NCI-H345 treated with DMSO at 0.1 percent for 48 hours (cell line): Measurements from ENCODE around the gene NETO1.

Experiments
- DNase-seq: peaks from one replicate; lab custom pipeline; 2025; ENCODE audit not compliant: unreplicated experiment; lab: John Stamatoyannopoulos, UW

The NETO1 gene

DNA sequence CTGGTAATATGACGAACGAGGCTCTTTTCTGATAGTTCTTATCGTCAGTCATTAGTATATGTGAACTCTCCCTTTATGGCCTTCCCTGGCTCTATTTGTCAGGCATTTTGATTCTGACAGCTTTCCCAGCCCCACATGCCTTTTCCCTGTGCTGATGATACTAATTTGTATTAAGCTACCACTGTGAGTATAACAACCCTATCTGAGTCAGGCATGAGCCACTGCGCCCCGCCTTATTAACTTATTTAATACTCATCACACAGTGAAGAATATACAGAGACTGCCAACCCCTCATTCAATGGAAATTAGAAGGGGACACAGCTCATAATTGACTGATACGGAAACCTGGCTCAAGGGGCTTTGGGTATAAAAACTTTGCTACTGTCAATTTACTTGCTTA is 140.0 kb downstream of the NETO1 start:
- no peak for DNase-seq

DNA sequence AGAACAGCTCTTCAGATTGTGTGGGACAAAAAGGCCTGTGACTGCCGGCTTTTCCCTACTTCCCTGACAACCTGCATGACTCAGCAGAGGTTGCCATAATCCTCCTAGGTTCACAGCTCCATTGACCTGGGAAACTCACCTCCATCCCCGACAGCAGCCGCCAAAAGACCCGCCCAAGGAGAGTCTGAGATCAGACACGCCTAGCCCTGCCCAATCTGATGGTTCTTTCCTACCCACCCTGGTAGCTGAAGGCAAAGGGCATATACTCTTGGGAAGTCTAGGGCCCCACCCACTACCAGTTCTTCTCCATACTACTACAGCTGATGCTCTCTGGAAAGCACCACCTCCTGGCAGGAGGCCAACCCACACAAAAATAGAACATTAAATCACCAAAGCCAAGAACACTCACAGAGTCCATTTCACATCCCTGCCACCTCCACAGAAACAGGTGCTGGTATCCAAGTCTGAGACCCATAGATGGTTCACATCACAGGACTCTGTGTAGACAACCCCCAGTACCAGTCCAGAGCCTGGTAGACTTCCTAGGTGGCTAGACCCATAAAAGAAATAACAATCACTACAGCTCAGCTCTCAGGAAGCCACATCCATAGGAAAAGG is 140.6 kb downstream of the NETO1 start:
- DNase-seq: no peak

DNA sequence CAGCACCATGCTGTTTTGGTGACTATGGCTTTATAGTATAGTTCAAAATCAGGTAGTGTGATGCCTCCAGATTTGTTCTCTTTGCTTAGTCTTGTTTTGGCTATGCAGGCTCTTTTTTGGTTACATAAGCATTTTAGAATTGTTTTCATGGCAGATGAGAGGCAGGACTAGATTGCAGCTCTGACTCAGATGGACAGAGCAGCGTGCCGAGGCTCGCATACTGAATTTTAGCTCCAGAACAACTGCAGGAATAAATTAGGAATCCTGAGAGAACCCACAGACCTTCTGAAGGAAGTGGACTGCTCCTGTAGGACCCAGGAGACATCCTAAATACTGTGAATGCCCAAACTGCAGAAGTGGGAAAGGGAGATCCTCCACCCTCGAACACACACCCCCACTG is 141.6 kb downstream of the NETO1 start:
- DNase-seq: no peak

DNA sequence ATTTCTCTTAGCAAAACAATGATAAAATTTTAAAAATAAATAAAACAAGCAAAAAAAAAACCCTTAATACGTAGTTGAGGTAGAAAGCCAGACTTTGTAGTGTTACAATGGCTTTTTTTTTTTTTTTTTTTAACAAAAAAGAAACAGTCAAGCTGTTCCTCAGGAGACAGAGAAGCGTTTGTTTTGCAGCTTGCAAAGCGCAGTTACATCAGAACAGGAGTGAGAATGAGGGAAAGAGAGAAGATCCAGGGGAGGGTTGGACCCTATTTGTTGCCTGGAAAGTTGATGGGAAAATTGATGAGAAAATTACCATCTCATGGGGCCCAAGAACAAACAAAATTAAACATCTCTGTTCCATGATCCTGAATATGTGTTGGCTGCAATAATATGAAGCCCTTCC is 146.5 kb downstream of the NETO1 start:
- no peak for DNase-seq

DNA sequence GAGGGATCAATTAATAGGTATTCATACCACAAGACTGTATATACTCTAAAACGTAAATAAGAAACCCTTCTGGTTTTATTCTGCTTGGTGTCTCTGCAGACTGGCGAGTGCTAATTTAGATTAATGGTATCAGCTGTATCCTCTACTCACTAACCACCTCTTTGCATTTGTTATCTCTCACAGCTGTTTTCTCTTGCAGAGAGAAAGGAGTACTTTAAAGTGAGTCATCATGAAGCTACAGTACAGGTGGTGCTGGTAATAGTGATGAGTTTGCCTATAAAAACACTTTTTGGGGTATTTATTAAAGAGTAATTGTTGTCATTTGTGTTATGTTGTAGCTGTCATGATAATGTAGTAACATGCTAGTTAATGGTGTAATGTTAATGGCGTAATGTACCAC is 147.7 kb downstream of the NETO1 start:
- DNase-seq: no peak

DNA sequence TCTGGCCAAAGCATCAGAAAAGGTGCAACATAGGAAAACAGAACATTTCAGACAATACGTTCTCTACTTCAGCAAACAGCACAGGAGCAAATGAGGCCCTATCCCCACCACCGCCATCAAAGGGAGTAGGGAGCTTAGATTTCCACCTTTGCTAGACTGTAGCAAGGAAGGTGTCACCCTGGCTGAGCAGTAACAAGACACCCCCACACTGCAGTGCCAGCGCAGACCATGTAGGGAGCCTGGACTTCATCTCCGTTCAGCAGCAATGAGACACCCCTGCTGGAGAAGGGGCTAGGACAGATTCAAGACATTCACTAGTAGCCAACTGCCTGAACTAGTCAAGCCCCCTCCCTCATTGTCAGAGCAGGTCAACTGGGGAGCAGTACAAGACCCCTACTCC is 163.6 kb downstream of the NETO1 start:
- DNase-seq: no peak

DNA sequence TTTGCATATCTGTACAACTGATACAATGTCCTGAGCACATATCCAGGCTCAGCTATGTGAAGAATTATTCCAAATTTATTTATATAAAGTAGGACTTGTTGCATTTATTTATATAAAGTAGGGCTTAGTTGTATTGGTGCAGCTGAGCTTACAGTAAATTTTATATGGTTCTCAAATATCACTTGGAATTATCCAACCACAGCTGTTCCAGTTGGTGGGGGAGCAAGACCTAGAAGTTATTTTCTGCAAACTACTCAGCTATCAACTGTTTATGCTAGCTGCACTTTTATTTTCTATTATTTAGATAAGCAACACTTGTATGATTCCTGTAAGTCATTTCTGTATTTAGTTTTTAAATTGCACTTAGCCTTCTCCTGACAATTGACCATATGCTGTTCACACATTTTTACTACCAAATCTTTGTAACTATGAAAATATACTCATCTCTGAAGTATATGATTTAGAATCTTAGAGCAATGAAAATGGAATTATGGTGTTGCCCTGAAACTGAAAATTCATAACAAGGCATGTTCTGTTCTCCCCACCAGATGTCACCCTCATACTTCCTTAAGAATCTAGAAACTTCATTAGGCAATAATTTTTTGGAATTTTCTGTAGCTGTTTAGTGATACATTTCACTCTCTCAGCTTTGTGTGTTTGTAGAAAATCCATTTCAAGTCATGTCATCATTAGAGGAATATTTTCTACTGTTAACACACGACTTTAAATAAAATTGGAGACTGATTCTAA is 166.7 kb downstream of the NETO1 start:
- DNase-seq: no peak

DNA sequence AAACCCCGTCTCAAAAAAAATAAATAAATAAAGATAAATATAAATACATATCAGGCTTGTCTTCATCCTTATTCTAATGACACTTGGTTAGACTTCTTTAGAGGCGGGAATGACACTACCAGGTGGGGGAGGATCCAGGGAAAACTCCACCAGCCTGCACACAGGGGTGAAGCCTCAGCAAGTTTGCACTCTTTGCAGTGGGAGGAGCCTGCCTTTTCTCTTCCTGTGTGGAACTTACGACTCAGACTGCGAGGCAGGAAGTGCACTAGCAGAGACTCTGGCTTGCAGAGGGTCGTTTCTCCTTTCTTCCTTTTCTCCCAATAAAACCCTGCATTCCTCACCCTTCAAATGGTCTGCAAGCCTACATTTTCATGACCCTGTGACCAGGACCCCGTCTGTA is 170.1 kb downstream of the NETO1 start:
- DNase-seq: no peak

DNA sequence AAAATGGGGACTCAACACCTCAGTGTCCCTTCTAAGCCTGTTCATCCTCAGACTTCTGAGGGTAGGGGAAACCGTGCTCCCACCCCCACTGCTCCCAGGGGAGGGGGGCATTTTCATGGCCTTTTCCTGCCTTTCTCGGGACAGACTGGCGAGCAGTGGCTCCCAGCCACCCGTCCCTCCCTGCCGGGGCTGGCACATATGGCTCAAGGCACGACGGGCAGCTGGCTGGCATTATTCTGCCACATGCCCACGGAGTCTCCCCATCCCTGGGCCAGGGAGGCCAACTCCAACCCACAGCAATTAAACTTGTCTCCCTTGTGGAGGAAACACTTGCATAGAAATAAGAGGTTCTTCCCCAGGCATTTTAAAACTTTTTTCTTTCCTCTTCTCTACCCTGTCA is 175.2 kb downstream of the NETO1 start:
- DNase-seq: no peak
